Cardiac muscle cell (in vitro differentiated cells and primary cell): ENCODE measurements around the gene CPEB4. TPM values are rescaled to one million over a fixed set of nuclear protein-coding genes. Genes with fewer than 3 reads are reported as not detected.
A peak's percentile ranks its signal among the peaks of the same experiment; 100 is the strongest.

Source experiments
- DNase-seq, 2 donors: peaks; one replicate each; pipeline versions ENCODE4 v3.0.0 to v3.0.0-alpha.2; 2010 to 2017; ENCODE audit warnings: low read depth in 1 of 2, low spot score in 1 of 2
- H3K27ac ChIP-seq: fragments of 200-600 bp; sonication (generic); 2 replicates; pipeline ENCODE4 v1.5.1; 2016
- H3K27me3 ChIP-seq: fragments of 200-600 bp; sonication (generic); 2 replicates; pipeline ENCODE4 v1.6.0; 2016; ENCODE audit warnings: control low read depth
- H3K36me3 ChIP-seq: fragments of 200-600 bp; sonication (generic); 2 replicates; pipeline ENCODE4 v1.5.1; 2016; ENCODE audit warnings: control low read depth
- H3K4me1 ChIP-seq: fragments of 200-600 bp; sonication (generic); 2 replicates; pipeline ENCODE4 v1.8.1; 2017; ENCODE audit warnings: low read depth, mild to moderate bottlenecking, mixed run types
- H3K4me3 ChIP-seq: fragments of 200-600 bp; sonication (generic); 2 replicates; pipeline ENCODE4 v1.5.1; 2016; ENCODE audit warnings: mild to moderate bottlenecking
- H3K9me3 ChIP-seq: fragments of 200-600 bp; sonication (generic); 2 replicates; pipeline ENCODE4 v1.5.1; 2017; ENCODE audit warnings: low read depth, mild to moderate bottlenecking, control low read depth
- polyA plus RNA-seq: library from polyadenylated mRNA; unstranded; fragments of >200 nt; fragmentation: Nextera tagmentation; extraction: Ambion mirVana; gene quantifications from 2 replicates; pipeline ENCODE4 v1.2.1, GENCODE V29; 2016
- total RNA-seq: library from RNA; depleted of rRNA; stranded (reverse); fragments of >200 nt; gene quantifications from 2 replicates; pipeline ENCODE4 v1.2.3, GENCODE V29; 2016
- TF ChIP-seq, protein P1 (sequence below): IDR thresholded peaks from 2 replicates; pipeline ENCODE4 v1.5.1; 2012; ENCODE audit warnings: low read depth, mild to moderate bottlenecking, low read length

Gene CPEB4
- total and polyA plus RNA-seq, 2 experiments from 2014 or later, result 23.8 to 65.2 TPM

DNA sequence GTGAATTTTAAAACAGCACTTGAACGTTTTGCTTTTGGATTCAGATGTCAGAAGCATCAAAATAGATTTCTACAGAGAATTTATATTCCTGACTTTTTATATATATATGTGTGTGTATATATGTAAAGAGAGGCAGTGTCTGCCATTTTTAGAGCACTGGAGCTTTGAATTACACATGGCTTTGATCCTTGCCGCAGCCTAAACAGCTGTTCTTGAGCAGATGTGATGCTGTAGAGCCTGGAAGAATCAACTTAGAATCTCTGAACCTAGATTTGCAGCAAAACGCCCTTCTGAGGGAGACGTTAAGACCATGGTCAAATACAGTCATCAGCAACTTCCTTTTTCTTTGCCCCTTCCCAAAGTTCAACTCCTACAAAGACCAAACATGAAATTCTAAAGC is 79.1 kb downstream of the CPEB4 start:
- no peaks in the 10 kb centered on the region for H3K36me3 ChIP-seq
- no peaks in the 10 kb centered on the region for H3K9me3 ChIP-seq
- H3K4me3 ChIP-seq, result no peak overlapping the region
- no peaks in the 10 kb centered on the region for H3K27me3 ChIP-seq
- TF ChIP-seq, protein P1, sequence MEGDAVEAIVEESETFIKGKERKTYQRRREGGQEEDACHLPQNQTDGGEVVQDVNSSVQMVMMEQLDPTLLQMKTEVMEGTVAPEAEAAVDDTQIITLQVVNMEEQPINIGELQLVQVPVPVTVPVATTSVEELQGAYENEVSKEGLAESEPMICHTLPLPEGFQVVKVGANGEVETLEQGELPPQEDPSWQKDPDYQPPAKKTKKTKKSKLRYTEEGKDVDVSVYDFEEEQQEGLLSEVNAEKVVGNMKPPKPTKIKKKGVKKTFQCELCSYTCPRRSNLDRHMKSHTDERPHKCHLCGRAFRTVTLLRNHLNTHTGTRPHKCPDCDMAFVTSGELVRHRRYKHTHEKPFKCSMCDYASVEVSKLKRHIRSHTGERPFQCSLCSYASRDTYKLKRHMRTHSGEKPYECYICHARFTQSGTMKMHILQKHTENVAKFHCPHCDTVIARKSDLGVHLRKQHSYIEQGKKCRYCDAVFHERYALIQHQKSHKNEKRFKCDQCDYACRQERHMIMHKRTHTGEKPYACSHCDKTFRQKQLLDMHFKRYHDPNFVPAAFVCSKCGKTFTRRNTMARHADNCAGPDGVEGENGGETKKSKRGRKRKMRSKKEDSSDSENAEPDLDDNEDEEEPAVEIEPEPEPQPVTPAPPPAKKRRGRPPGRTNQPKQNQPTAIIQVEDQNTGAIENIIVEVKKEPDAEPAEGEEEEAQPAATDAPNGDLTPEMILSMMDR, result no peak
- DNase-seq, result no peak
- peaks cover 33% of the 10 kb centered on the region for H3K4me1 ChIP-seq
- H3K27ac ChIP-seq, result no peak overlapping the region

DNA sequence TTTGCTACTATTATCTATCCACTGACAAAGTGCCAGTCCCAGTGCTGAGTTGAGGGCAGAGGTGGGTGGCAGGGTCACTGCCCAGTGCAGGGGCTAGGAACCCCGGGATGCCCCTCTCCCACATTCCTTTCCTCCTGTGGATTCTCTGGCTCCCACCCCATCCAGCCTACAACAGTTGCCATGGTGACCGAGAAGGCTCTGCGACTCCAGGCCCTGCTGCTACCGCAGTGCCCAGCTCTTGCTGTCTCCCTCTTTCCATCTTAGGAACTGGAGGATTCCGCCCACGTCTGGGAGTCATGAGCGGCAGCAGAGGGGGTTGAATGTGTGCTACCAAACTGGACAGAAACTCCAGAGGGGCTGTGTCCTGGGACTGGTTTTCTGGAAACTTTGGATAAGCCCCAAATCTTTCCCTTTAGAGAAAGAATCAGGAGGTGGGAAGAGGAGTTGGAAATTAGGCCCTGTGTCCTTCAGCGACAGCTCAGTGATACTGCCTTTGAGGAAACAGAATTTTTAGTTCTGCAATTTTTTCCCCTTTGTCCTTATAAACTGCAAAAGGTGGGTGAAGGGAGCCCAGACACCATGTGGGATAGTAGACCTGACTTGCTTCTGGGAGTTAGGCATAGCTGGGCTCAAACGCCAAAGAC is 80.1 kb downstream of the CPEB4 start:
- peak in 1 of 2 donors; percentile 47 for DNase-seq
- H3K27me3 ChIP-seq, result no peaks in the 10 kb centered on the region
- TF ChIP-seq, protein P1, result no peak
- H3K4me1 ChIP-seq, result peaks cover 22% of the 10 kb centered on the region
- no peaks in the 10 kb centered on the region for H3K36me3 ChIP-seq
- no peak overlapping the region for H3K4me3 ChIP-seq
- H3K9me3 ChIP-seq, result no peaks in the 10 kb centered on the region
- no peak overlapping the region for H3K27ac ChIP-seq

DNA sequence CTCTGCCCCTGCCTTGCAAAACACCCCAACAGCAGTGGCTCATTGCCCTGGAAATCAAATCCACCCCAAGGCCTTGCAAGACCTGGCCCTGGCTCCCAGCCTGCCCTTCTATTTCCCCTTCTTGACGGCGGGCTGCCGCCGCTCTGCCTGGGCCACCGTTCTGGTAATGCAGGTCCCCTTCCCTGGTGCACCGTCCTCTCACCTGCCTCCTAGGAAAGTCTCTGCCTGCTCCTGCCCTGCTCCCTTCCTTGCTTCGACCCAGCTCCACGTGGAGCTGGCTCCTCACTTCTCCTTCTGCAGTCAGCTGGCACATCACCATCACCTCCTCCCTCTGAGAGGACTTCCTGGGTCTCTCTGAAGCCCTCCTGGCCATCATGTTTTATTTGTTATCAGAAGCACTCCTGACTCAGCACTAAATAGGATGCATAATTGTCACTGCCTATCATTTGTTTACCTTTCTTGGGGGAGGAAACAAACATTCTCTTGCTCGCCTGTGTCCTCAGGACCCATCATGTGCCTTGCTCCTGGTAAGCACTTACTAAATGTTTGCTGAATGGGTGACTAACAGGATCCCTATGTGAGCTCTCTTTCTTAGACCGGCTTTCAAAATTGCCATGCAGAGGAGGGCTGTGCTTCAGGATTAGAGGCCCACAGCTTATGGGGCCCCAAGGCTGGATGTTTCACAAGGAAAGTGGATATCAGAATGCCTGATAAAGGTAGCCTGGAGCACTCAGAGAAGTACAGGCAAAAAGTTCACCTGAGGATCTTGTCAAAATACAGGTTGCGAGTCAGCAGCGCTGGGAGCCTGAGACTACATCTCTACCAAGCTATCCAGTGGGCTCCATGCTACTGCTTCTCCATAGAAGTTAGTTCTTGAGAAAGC is 81.3 kb downstream of the CPEB4 start:
- TF ChIP-seq, protein P1, result no peak
- peak overlapping the region; percentile 74 for H3K27ac ChIP-seq
- peak in 1 of 2 donors; percentile 54 for DNase-seq
- H3K36me3 ChIP-seq, result no peaks in the 10 kb centered on the region
- peaks cover 28% of the 10 kb centered on the region for H3K4me1 ChIP-seq
- H3K4me3 ChIP-seq, result no peak overlapping the region
- no peaks in the 10 kb centered on the region for H3K27me3 ChIP-seq
- H3K9me3 ChIP-seq, result no peaks in the 10 kb centered on the region

DNA sequence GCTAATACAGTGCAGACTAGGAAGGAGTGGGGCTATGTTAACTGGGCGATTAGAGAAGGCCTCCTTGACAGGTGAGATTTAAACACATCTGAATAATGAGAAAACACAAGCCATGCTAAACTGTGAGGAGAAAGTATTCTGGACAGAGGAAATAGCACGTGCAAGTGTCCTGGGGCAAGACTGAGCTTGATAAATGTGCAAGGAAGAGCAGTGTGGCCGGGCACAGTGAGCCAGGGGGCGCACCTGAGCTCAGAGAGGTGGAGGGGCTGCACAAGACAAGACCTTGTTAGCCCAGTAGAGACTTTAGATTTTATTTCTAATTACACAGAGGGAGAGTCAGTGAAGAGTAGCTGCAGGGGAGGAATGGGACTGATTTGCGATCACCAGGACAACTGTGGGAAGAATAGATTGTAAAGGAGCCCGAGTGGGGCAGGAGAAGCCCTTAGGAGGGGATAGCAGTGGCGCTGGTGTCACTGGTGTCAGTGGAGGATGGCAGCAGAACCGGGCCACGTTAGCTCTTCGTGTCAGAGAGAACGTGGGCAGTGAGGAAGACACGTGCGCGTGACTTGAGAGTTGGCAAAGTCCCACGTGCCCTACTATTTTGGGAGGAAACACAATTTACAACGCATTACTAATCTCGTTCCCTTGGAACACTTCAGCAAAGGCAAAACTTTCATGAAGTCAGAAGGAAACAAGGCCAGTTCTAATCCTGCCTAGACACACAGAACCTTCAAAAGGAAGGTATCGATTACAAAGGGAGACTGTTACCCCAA is 82.9 kb downstream of the CPEB4 start:
- Histone ChIP-seq H3K27ac (peak overlapping the region; percentile 51), H3K27me3 (no peaks in the 10 kb centered on the region), H3K4me3 (no peak overlapping the region), H3K4me1 (peaks cover 34% of the 10 kb centered on the region), H3K36me3 (no peaks in the 10 kb centered on the region), H3K9me3 (no peaks in the 10 kb centered on the region)
- no peak for DNase-seq
- TF ChIP-seq, protein P1, result no peak

DNA sequence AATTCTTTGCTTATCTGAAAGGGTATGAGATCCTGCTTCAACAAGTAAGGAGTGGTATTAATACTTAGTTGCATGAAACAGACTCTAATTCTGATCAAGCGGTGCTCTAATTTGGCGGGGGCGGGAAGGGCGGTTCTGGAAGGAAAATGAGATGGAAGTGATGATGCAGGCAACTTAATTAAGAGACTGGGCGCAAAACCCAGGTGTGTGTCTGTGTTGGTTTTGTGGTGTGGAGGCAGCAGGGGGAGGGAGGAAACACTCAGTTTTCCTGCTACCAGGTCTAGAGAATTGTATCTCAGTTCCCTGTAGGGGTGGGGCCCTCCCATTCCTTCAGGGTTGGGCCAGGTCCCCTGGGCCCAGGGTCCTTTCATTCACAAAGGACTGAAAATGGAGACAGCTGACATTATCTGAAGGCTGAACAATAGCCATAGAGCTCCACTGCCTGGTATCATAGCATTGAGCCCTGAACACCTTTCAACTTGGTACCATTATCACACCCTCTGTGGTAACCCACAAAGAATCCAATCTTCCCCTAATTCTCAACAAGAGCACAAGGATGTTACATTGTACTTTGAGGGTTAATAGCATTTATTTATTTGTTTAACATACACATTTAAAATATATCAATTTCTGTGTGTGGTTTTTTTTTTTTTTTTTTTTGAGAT is 83.7 kb downstream of the CPEB4 start:
- H3K4me3 ChIP-seq, result no peak overlapping the region
- no peaks in the 10 kb centered on the region for H3K27me3 ChIP-seq
- no peaks in the 10 kb centered on the region for H3K36me3 ChIP-seq
- TF ChIP-seq, protein P1, result no peak
- H3K9me3 ChIP-seq, result no peaks in the 10 kb centered on the region
- no peak for DNase-seq
- peaks cover 34% of the 10 kb centered on the region for H3K4me1 ChIP-seq
- H3K27ac ChIP-seq, result peak overlapping the region; percentile 51
